Muscle of back (tissue), 11 donors: Measurements from ENCODE around the gene PHF19. TPM values are rescaled to one million over a fixed set of nuclear protein-coding genes. Genes with fewer than 3 reads are reported as not detected.

Experiments used
- DNase-seq, 3 donors: peaks; one replicate each; pipeline versions ENCODE4 v3.0.0 to v3.0.0-alpha.2; 2013
- polyA plus RNA-seq, 10 donors: library from polyadenylated mRNA; unstranded; fragments of 120-200 nt; gene quantifications; one replicate each; pipeline ENCODE4 v1.2.1, GENCODE V29; 2013; ENCODE audit not compliant: insufficient read length in 10 of 10

The PHF19 gene
- polyA plus RNA-seq, 10 donors: 29.9 to 40.5 (median 35.0) TPM

- DNase-seq: no peak
These were observed 61.9 kb downstream of the PHF19 start for GRCh38 chr9:120815075-120815474.

DNA sequence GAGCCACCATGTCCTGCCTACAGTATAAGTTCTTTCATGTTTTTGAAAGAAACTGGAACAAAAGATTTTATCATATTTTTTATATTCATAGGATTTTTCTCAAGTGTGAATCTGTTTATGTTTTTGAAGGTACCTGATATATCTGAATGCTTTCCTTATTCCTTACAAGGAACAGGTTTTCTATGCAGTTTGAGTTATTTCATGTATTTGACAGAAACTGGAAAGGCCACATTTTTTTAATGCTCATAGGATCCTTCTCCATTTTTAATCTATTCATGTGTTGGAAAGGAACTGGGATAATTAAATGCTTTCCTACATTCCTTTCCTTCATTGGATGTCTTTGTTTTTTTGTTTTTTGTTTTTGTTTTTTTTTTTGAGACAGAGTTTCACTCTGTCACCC, 68.1 kb downstream of the PHF19 start:
- DNase-seq: no peak

DNA sequence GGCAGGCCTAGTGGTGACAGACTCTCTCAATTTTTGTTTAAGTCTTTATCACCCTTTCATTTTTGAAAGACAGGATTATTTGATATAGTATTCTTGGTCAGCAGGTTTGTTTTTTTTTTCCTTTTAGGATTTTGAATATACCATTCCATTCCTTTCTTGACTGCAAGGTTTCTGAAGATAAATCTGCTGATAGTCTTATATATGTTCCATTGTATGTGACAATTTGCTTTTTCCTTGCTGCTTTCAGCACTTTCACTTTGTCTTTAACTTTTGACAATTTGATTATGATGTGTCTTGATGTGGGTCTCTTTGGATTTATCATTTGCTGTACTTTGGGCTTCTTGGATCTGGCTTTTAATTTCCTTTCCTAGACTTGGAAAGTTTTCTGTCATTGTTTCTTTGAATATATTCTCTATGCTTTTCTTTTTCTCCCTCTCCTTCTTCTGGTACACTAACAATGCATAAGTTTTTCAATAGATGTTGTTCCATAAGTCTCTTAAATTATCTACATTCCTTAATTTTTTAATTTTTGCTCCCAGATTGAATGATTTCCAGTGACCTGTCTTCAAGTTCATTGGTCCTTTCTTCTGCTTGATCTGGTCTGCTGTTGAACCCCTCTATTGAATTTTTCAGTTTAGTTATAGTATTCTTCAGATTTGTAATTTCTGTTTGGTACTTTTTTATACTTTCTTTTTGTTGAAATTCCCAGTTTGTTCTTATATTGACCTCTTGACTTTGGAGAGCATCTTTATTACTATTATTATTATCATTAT, 69.2 kb downstream of the PHF19 start:
- DNase-seq: no peak

Other genes with a start within 250 kb of the PHF19 start
- 10 to 100 TPM in 2 of 10 donors, 1 to 10 TPM in 8; 5.5 to 12.1 (median 7.6) TPM for gene MEGF9, start 162.7 kb downstream of the PHF19 start, polyA plus RNA-seq
- gene FBXW2, start 83.8 kb downstream of the PHF19 start, polyA plus RNA-seq: 10 to 100 TPM; 26.2 to 42.3 (median 33.1) TPM
- 10 to 100 TPM; 17.5 to 31.1 (median 24.5) TPM for gene PSMD5, start 34.3 kb downstream of the PHF19 start, polyA plus RNA-seq
- gene TRAF1, start 49.6 kb upstream of the PHF19 start, polyA plus RNA-seq: 1 to 10 TPM; 2.6 to 5.7 (median 4.1) TPM
- gene C5, start 173.1 kb upstream of the PHF19 start, polyA plus RNA-seq: 10 to 100 TPM in 3 of 10 donors, 1 to 10 TPM in 7; 5.6 to 12.3 (median 9.1) TPM
- 10 to 100 TPM; 12.9 to 25.0 (median 18.2) TPM for gene CNTRL, start 197.8 kb upstream of the PHF19 start, polyA plus RNA-seq